Ishikawa (cell line): ENCODE results near the gene CARHSP1.

Experiments used
- CREB1 ChIP-seq: IDR thresholded peaks from 2 replicates; pipeline ENCODE4 v1.6.1; 2012; ENCODE audit warnings: low read depth
- EGR1 ChIP-seq: IDR thresholded peaks from 2 replicates; pipeline ENCODE4 v1.6.1; 2012
- EP300 ChIP-seq: IDR thresholded peaks from 2 replicates; pipeline ENCODE4 v1.6.1; 2012; ENCODE audit warnings: borderline replicate concordance
- FOXM1 ChIP-seq: IDR thresholded peaks from 2 replicates; pipeline ENCODE4 v1.6.1; 2012; ENCODE audit warnings: low read depth, borderline replicate concordance
- MAX ChIP-seq: IDR thresholded peaks from 2 replicates; pipeline ENCODE4 v1.6.1; 2012
- NFIC ChIP-seq: IDR thresholded peaks from 2 replicates; pipeline ENCODE4 v1.6.1; 2012
- RAD21 ChIP-seq: IDR thresholded peaks from 2 replicates; pipeline ENCODE4 v1.6.1; 2012; ENCODE audit warnings: low read depth
- REST ChIP-seq: IDR thresholded peaks from 2 replicates; pipeline ENCODE4 v1.6.1; 2012; ENCODE audit warnings: low read depth, mild to moderate bottlenecking
- TAF1 ChIP-seq: IDR thresholded peaks from 2 replicates; pipeline ENCODE4 v1.6.1; 2012; ENCODE audit warnings: low read depth, mild to moderate bottlenecking
- USF1 ChIP-seq: IDR thresholded peaks from 2 replicates; pipeline ENCODE4 v1.6.1; 2012
- YY1 ChIP-seq: IDR thresholded peaks from 2 replicates; pipeline ENCODE4 v1.6.1; 2012; ENCODE audit warnings: low read depth

GRCh38 chr16:8912793-8913192, 44.0 kb upstream of the CARHSP1 start:
- no peak for TF ChIP-seq USF1
- no peak for TF ChIP-seq CREB1
- no peak for TF ChIP-seq FOXM1
- TF ChIP-seq RAD21: no peak
- TF ChIP-seq EP300: no peak
- no peak for TF ChIP-seq YY1
- TF ChIP-seq NFIC: no peak
- no peak for TF ChIP-seq REST
- TF ChIP-seq TAF1: no peak
- TF ChIP-seq EGR1: no peak
- no peak for TF ChIP-seq MAX
